Panc1 (cell line): Measurements from ENCODE around the gene GNPAT.

Experiments
- REST ChIP-seq, 2 experiments: IDR thresholded peaks; 2 replicates each; pipeline ENCODE4 v1.6.1; 2011 to 2012; ENCODE audit warnings: low read depth in 2 of 2, control low read depth in 1 of 2, low read length in 1 of 2, mild to moderate bottlenecking in 1 of 2, moderate library complexity in 1 of 2; ENCODE audit not compliant: insufficient read depth in 1 of 2
- TCF7L2 ChIP-seq: IDR thresholded peaks from 2 replicates; pipeline ENCODE4 v1.6.1; 2011; ENCODE audit warnings: mild to moderate bottlenecking, low read depth, low read length, inconsistent platforms
- TF ChIP-seq, protein P1 (sequence below): fragments of 450-650 bp; IDR thresholded peaks from 2 replicates; pipeline ENCODE4 v1.5.1; 2017; ENCODE audit warnings: mild to moderate bottlenecking

DNA sequence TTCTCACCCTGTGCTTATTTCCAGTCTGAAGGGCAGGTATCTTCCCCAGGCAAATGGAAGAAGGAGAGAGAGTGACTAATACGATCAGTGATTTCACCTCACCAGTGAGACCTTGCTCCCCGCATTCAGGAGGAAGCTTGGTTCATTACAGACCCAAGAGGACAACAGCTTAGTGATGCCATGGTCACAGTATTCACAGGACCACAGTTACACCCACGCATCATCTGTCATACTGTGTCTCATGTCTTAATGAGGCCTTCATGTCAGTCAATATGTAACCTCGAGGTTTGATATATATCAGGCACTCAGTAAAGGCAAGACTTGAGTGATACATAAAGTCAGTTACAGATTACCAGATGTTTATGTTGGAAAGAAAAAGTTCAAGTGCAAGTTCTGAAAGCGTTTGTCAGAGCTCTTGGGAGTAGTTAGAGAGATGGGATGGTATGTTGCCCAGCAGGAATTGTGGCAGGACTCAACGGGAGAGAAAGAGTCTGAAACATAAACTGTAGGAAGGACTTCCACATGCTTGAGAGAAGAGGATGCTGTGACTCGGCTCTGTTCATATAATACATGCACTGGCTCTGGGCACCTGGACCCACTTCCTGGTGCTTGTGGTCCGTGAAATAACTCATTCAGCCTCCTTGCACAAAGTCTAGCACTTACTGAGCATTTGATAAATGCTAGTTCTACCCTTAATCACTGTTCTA is 33.3 kb downstream of the GNPAT start:
- TF ChIP-seq REST (IDR thresholded peaks at IDR 0.05; ENCODE audit: insufficient read depth in 1 of 2, low read depth in 2 of 2, low read length in 1 of 2) = no peak
- no peak for TF ChIP-seq TCF7L2
- TF ChIP-seq, protein P1, sequence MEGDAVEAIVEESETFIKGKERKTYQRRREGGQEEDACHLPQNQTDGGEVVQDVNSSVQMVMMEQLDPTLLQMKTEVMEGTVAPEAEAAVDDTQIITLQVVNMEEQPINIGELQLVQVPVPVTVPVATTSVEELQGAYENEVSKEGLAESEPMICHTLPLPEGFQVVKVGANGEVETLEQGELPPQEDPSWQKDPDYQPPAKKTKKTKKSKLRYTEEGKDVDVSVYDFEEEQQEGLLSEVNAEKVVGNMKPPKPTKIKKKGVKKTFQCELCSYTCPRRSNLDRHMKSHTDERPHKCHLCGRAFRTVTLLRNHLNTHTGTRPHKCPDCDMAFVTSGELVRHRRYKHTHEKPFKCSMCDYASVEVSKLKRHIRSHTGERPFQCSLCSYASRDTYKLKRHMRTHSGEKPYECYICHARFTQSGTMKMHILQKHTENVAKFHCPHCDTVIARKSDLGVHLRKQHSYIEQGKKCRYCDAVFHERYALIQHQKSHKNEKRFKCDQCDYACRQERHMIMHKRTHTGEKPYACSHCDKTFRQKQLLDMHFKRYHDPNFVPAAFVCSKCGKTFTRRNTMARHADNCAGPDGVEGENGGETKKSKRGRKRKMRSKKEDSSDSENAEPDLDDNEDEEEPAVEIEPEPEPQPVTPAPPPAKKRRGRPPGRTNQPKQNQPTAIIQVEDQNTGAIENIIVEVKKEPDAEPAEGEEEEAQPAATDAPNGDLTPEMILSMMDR = no peak
